ENCODE results near the gene NUDT2.

The NUDT2 gene

DNA sequence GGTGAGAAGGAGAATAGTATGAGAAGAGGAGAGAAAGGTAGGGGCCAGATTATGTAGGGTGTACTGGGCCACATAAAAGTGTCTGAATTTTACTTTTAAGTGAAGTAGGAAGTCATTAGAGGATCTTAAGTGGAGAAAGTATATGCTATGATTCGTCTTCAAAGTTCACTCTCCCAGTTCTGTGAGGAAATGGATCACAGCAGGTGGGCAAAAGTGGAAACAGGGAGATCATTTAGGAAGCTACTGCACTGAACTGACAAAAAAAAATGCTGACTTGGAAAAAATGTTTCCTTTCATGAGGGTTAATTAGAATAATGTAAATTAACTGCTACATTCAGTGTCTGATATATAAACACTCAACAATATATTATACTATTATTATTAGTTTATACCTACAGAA lies 2.7 kb upstream of the NUDT2 start:
- no peak overlapping the region for H3K4me3 ChIP-seq (ENCODE audit: low read depth, low read length)
- no peak for DNase-seq (ENCODE audit: low read depth)
- TF ChIP-seq, protein P1, sequence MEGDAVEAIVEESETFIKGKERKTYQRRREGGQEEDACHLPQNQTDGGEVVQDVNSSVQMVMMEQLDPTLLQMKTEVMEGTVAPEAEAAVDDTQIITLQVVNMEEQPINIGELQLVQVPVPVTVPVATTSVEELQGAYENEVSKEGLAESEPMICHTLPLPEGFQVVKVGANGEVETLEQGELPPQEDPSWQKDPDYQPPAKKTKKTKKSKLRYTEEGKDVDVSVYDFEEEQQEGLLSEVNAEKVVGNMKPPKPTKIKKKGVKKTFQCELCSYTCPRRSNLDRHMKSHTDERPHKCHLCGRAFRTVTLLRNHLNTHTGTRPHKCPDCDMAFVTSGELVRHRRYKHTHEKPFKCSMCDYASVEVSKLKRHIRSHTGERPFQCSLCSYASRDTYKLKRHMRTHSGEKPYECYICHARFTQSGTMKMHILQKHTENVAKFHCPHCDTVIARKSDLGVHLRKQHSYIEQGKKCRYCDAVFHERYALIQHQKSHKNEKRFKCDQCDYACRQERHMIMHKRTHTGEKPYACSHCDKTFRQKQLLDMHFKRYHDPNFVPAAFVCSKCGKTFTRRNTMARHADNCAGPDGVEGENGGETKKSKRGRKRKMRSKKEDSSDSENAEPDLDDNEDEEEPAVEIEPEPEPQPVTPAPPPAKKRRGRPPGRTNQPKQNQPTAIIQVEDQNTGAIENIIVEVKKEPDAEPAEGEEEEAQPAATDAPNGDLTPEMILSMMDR (IDR thresholded peaks at IDR 0.05; ENCODE audit: control insufficient read depth, extremely low read depth, insufficient read depth), result no peak

DNA sequence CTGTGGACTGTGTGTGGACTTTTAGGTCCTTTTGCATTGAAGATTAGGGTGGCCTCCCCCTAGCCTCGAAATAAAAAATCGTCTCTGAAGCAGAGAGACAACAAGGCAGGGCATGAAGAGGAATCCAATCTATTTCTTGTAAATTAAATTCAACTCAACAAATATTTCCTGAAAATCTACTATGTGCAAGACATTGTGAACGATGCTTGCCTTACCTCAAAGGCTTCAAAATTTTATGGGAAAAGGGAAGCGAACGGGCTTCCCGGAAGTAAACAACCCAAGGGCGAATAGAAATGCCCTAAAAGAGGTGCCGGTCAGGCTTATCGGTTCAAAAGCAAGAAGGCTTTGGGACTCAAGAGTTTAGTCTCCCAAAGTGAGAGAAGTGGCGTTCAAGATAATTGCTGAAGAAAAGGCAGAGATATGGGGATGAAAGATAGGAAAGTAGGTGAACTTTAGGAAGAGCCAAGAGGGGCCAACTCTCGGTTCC lies 826 bp upstream of the NUDT2 start:
- peak overlapping the region; percentile 97 for H3K4me3 ChIP-seq (ENCODE audit: low read depth, low read length)
- TF ChIP-seq, protein P1 (IDR thresholded peaks at IDR 0.05; ENCODE audit: control insufficient read depth, extremely low read depth, insufficient read depth), result no peak
- peak; percentile 38 for DNase-seq (ENCODE audit: low read depth)

DNA sequence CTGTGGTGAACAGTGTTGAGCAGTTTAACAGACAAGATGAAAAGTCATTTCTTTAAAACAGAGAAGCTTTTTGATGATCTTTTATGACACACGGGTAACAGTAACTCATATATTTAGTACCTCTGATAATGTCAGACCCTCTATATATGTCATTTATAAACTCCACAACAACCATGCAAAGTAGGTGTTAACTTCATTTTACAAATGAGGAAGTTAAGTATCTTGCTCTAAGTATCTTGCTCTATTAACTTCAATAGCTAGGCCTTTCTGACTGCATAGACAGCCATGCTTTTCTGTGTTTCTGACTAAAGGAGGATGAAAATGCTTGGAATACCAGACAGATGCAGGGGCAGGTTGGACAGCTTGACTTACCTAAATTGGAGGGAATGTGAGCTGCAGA lies 1.8 kb downstream of the NUDT2 start:
- no peak overlapping the region for H3K4me3 ChIP-seq (ENCODE audit: low read depth, low read length)
- TF ChIP-seq, protein P1 (IDR thresholded peaks at IDR 0.05; ENCODE audit: control insufficient read depth, extremely low read depth, insufficient read depth), result no peak
- no peak for DNase-seq (ENCODE audit: low read depth)

DNA sequence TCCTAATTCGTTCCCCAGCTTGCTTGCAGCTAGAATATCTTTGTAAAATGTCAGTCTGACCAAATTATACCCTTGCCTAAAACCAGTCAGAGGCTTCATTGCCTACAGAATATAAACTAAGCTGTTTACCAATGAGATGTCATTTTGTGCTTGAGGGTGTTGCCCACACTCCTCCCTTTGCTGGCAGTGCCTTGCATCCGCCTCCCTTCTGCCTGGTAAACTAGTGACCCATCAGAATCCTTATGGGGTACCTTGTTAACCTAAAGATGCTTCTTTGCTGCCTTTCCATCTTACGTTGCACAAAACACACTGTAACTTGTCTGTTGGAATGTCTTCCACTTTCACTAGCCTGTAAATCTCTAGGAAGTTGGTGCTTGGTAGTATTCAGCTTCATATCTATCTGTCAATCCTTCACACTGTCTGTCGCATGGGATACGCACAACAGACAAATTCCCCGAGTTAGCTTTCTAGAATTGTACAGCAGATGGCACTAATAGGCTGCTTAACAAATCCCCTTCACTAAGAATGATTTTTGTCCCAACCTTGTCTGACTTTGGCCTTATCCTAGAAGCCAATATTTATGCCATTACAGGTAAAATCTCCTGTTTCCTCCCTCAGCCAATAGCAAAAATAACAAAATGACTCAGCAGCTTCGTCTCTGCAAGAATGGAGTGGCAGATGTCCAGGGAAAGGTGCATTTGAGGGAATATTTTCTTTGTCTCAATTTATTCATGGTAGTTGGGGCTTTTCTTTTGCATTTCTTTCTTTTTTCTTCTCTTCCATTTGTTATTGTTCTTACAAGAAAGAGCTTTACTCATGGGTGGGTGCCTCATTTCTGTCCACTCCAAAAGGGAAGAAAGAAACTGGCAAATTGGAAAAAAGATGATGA lies 3.0 kb downstream of the NUDT2 start:
- no peak overlapping the region for H3K4me3 ChIP-seq (ENCODE audit: low read depth, low read length)
- no peak for DNase-seq (ENCODE audit: low read depth)
- TF ChIP-seq, protein P1 (IDR thresholded peaks at IDR 0.05; ENCODE audit: control insufficient read depth, extremely low read depth, insufficient read depth), result peak; percentile 46

DNA sequence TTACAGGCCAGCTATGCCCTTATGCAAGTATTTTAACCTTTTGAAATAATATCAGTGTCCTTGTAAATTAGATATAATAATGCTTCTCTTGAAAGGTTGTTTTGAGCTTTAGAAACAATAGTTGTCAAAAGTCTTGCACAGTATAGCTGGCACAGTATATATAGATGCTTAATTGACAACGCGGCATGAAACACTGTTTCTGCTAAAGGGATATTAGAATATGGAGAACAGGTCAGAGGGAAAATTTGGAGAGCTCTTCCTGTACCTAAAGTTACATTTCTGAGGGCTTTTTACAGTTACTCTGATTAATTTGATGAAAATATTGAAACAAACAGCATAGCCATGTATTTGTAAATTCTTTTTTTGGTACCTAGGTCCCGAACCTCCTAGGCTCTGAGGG lies 4.5 kb downstream of the NUDT2 start:
- no peak overlapping the region for H3K4me3 ChIP-seq (ENCODE audit: low read depth, low read length)
- no peak for DNase-seq (ENCODE audit: low read depth)
- TF ChIP-seq, protein P1 (IDR thresholded peaks at IDR 0.05; ENCODE audit: control insufficient read depth, extremely low read depth, insufficient read depth), result no peak

DNA sequence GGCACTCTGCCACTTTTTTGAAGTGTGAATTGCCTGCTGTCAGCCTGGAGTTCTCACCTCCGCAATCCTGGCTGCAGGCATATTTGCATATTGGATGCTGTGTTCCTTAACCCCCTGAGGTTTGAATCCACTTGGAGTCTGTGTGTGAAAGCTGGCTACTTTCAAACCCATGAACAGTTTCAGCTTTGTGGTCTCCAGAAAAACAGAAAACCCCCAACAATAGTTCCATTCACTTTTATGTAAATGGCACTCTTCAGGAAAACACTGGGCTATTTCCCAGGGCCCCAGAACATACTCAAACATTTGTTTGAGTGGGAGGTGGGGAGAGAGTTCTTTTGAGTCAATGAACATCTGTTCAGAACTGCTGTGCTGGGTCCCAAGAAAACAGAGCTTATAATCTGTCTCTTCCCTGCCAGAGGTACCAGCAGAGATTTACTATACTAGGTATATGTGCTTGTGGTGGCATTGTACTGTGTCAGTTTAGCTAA lies 5.0 kb downstream of the NUDT2 start:
- TF ChIP-seq, protein P1 (IDR thresholded peaks at IDR 0.05; ENCODE audit: control insufficient read depth, extremely low read depth, insufficient read depth), result no peak
- no peak for DNase-seq (ENCODE audit: low read depth)

More for the DNA sequence above, 5.0 kb downstream of the NUDT2 start:
- no peak overlapping the region for H3K4me3 ChIP-seq (ENCODE audit: low read depth, low read length)

Measured in LNCaP clone FGC (cell line).